Spinal cord (tissue), 10 donors: ENCODE results near the gene NCK2. TPM values are rescaled to one million over a fixed set of nuclear protein-coding genes. Genes with fewer than 3 reads are reported as not detected.

Experiments
- DNase-seq, 6 donors: peaks; one replicate each; pipeline versions ENCODE4 v3.0.0 to v3.0.0-alpha.2; 2013 to 2015; ENCODE audit warnings: low spot score in 6 of 6, low read depth in 4 of 6
- H3K27ac ChIP-seq: one replicate; pipeline ENCODE4 v1.5.1; 2013; ENCODE audit warnings: low read depth, low read length, control low read depth
- H3K27me3 ChIP-seq: one replicate; pipeline ENCODE4 v1.6.1; 2013; ENCODE audit warnings: low read length; ENCODE audit not compliant: control insufficient read depth, insufficient read depth
- H3K36me3 ChIP-seq: one replicate; pipeline ENCODE4 v1.6.1; 2013; ENCODE audit warnings: low read length; ENCODE audit not compliant: control insufficient read depth, insufficient read depth
- H3K4me1 ChIP-seq: one replicate; pipeline ENCODE4 v1.6.1; 2013; ENCODE audit warnings: low read length; ENCODE audit not compliant: control insufficient read depth, insufficient read depth
- H3K4me3 ChIP-seq: one replicate; pipeline ENCODE4 v1.5.1; 2013; ENCODE audit warnings: low read depth, low read length, control low read depth
- H3K9me3 ChIP-seq: one replicate; pipeline ENCODE4 v1.6.1; 2013; ENCODE audit warnings: low read length; ENCODE audit not compliant: control insufficient read depth, insufficient read depth
- WGBS: methylation state at CpG from one replicate; pipeline ENCODE4 v1.1.5; 2013; ENCODE audit warnings: missing lambda C conversion rate; ENCODE audit not compliant: insufficient coverage; 5-methylcytosine and 5-hydroxymethylcytosine counted together
- polyA plus RNA-seq, 2 donors: library from polyadenylated mRNA; unstranded; fragments of 120-200 nt; gene quantifications; one replicate each; pipeline ENCODE4 v1.2.1, GENCODE V29; 2013; ENCODE audit not compliant: insufficient read length in 2 of 2
- total RNA-seq, 2 donors: library from RNA; depleted of rRNA in 1 of 2; stranded (reverse); fragments of 120-200 nt in 1 of 2; fragments of >200 nt in 1 of 2; gene quantifications; one replicate each; pipeline versions ENCODE4 v1.2.3 to v1.2.4, GENCODE V29; 2013 to 2014
- donor health status: healthy.

The NCK2 gene
- total and polyA plus RNA-seq, 4 donors = 22.7 to 62.5 (median 51.0) TPM

DNA sequence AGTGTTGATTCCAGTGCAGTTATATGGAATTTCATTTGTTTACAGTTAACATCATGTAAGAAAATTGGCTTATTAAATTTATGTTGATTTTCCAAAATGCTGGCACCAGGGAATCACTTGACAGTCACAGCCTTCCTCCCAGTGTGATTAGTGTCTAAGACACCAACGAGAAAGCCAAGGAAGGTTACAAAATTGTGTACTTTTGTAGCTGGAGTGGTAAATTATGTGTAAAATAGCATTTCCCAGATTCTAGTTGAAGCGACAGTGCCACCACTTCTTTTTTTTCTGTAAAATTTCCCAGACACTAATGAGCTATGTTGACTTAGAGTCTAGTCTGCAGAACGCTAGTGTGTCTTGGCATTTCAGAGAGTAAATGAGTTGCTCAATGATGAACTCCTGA lies 101.3 kb downstream of the NCK2 start:
- Histone ChIP-seq H3K27me3 (no peaks in the 10 kb centered on the region), H3K27ac (no peak overlapping the region), H3K4me3 (no peak overlapping the region), H3K9me3 (no peaks in the 10 kb centered on the region), H3K36me3 (no peaks in the 10 kb centered on the region), H3K4me1 (no peaks in the 10 kb centered on the region)
- DNase-seq = peak in 1 of 6 donors; percentile 54
- WGBS = no CpG with 5 or more reads among the region's 3 CpGs

DNA sequence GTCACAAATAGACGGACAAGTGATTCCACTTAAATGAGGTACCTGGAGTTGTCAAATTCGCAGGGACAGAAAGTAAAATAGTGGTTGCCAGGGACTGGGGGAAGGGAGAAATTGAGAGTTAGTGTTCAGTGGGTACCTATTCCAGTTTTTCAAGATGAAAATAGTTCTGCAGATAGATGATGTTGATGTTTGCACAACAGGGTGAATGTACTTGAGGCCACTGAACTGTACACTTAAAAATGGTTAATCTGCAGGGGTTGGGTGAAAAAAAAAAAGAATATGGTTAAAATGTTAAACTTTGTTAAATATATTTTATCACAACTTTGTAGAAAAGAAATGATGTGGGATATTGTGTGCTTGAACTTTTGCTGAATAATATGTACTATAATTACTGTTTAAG lies 102.3 kb downstream of the NCK2 start:
- no peak for DNase-seq
- peaks cover 2% of the 10 kb centered on the region for H3K4me1 ChIP-seq
- H3K9me3 ChIP-seq = no peaks in the 10 kb centered on the region
- H3K27me3 ChIP-seq = no peaks in the 10 kb centered on the region
- H3K4me3 ChIP-seq = no peak overlapping the region
- H3K27ac ChIP-seq = no peak overlapping the region
- H3K36me3 ChIP-seq = no peaks in the 10 kb centered on the region
- 81% methylated on average over 2 of the region's 2 CpGs for WGBS

DNA sequence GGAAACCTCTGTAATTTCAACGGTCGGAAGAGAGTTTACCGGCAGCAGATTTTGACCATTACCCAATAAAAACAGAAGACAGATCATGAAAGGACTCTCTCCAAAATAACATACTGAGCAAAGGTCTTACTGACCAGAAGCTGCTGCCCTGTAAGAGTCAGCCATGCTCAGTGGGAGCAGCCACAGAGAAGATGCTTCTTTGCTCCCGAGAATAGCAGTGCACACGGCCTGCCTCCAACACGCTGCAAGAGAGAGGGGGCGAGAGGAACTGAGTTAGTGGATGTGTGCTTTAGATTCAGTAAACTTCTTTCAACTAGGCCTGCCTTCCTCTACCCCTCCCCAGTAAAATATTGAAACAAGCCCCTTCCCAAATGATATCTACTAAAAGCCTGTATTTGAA lies 103.7 kb downstream of the NCK2 start:
- Histone ChIP-seq H3K9me3 (no peaks in the 10 kb centered on the region), H3K27me3 (no peaks in the 10 kb centered on the region), H3K27ac (no peak overlapping the region), H3K4me3 (no peak overlapping the region), H3K36me3 (no peaks in the 10 kb centered on the region), H3K4me1 (peaks cover 2% of the 10 kb centered on the region)
- 73% methylated on average over 3 of the region's 7 CpGs for WGBS
- no peak for DNase-seq

DNA sequence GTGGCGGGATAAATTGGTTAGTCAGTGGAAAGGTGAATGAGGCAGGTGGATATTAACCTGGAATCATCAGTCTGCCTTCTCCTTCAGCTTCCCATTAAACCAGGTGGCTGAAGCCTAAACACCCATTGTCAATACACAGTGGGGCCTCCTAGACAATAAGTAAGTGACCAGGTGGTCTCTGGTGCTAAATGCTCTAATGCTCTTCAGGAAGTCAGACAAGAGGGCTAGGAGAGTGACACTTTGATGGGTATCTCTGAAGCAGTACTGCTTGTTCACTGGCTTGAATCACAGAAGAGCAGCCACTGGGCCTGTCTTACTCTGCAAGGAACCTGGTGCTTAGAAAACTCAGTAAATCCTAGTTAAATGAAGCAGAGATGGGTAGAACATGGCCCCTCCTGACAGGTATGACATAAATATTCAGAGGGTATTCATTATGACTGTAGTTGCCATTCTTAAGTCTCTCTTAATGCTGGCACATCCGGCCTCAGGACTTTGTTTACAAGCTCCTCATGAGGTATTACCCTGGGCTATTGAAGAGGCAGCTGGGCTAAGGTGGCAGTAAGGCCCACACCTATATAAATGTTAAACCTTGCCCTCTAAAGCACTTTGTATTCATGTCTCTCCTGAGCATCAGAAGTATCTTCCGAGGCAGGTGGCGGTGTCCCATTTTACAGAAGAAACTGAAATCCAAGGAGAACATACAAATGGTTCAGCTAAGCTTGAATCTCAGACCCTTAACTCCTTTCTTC lies 104.9 kb downstream of the NCK2 start:
- Histone ChIP-seq H3K4me3 (no peak overlapping the region), H3K27ac (no peak overlapping the region), H3K36me3 (no peaks in the 10 kb centered on the region), H3K4me1 (peaks cover 2% of the 10 kb centered on the region), H3K9me3 (no peaks in the 10 kb centered on the region), H3K27me3 (no peaks in the 10 kb centered on the region)
- DNase-seq = no peak
- WGBS = 100% methylated on average over 1 of the region's 4 CpGs

DNA sequence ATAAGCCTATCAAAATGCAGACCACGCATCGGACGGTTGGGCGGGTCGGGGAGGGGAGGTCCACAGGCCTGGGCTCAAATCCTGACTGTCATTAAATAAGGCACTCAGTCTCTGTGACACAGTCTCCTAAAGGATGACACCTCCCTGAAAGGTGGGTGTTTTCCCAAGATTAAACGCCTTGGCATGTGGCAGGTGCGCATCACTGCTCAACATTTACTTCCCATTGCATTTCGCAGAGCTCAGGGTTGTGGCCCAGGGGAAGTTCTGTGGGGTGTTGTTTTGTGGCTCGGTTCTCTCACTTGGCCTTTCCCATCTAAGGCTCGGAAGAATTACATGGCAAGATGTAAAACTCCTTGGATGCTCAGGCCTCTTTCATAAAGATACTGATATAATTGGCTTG lies 107.4 kb downstream of the NCK2 start:
- Histone ChIP-seq H3K4me3 (no peak overlapping the region), H3K36me3 (peaks cover 6% of the 10 kb centered on the region), H3K4me1 (peaks cover 2% of the 10 kb centered on the region), H3K9me3 (no peaks in the 10 kb centered on the region), H3K27ac (no peak overlapping the region), H3K27me3 (no peaks in the 10 kb centered on the region)
- no peak for DNase-seq
- WGBS = 97% methylated on average over 8 of the region's 10 CpGs

DNA sequence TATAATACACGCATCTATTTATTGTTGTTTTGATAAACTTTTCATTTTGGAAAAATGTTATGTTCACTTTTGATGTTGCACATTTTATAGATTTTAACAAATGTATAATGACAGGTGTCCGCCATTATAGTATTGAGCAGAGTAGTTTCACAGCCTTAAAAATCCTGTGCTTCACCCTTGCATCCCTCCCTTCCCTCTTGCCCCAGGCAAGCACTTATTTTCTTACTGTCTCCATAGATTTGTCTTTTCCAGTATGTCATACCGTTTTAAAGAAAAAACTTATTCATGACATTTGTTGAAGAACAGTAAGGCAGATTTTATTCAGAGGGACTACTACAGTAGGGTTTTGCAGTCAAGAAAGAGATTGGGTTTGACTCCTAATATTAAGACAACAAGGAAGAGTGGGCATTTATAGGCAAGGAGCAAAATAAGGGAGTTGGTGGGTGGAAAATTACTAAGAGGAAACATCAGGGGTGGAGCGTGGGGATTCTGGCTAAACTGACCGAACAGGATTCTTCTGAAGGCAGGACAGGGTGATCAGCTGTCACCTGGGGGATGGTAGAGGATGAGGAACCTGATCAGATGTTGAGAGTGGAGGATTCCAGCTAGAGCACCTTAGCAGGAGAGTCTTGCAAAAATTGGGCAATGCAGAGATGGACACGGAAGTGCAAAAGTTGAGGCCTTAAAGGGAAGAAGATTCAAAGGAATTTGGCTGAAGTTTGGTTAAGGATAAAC lies 108.8 kb downstream of the NCK2 start:
- WGBS = 100% methylated on average over 3 of the region's 6 CpGs
- Histone ChIP-seq H3K36me3 (peaks cover 7% of the 10 kb centered on the region), H3K27me3 (no peaks in the 10 kb centered on the region), H3K9me3 (no peaks in the 10 kb centered on the region), H3K4me1 (peaks cover 2% of the 10 kb centered on the region), H3K27ac (no peak overlapping the region), H3K4me3 (no peak overlapping the region)
- DNase-seq = no peak

DNA sequence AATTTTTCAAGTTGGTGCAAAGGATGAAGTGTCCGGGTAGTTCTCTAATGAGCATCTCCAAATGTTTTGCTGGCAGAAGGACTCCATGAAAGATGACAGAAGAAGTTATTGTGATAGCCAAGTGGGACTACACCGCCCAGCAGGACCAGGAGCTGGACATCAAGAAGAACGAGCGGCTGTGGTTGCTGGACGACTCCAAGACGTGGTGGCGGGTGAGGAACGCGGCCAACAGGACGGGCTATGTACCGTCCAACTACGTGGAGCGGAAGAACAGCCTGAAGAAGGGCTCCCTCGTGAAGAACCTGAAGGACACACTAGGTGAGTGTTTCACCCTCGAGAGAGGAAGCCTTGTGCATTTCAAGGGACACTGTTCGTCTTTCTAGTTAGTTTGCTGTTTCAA lies 110.3 kb downstream of the NCK2 start:
- 96% methylated on average over 14 of the region's 16 CpGs for WGBS
- Histone ChIP-seq H3K4me1 (peaks cover 2% of the 10 kb centered on the region), H3K9me3 (no peaks in the 10 kb centered on the region), H3K4me3 (no peak overlapping the region), H3K27ac (no peak overlapping the region), H3K27me3 (no peaks in the 10 kb centered on the region), H3K36me3 (peaks cover 7% of the 10 kb centered on the region)
- no peak for DNase-seq

DNA sequence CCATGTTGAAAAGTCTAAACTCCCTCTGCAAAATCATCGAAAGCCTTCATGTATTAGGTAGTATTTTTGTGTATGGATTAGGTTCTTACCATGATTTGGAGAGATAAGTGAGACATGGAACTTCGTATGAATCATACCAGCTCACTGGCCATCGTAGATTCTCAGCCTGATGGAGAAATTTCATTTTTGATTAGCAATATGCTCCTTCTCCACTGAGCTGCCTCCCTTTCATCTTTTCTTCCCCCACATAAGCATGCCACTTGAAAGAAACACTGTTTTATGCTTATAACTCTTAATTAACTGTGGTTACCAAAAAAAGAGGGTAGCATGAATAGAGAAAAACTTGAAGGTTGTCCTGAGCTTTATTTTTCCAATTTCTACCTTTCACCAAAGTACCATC lies 111.9 kb downstream of the NCK2 start:
- WGBS = no CpG with 5 or more reads among the region's 3 CpGs
- H3K4me1 ChIP-seq = no peaks in the 10 kb centered on the region
- H3K4me3 ChIP-seq = no peak overlapping the region
- H3K27ac ChIP-seq = no peak overlapping the region
- no peak for DNase-seq
- no peaks in the 10 kb centered on the region for H3K9me3 ChIP-seq
- H3K27me3 ChIP-seq = no peaks in the 10 kb centered on the region
- H3K36me3 ChIP-seq = peaks cover 7% of the 10 kb centered on the region

DNA sequence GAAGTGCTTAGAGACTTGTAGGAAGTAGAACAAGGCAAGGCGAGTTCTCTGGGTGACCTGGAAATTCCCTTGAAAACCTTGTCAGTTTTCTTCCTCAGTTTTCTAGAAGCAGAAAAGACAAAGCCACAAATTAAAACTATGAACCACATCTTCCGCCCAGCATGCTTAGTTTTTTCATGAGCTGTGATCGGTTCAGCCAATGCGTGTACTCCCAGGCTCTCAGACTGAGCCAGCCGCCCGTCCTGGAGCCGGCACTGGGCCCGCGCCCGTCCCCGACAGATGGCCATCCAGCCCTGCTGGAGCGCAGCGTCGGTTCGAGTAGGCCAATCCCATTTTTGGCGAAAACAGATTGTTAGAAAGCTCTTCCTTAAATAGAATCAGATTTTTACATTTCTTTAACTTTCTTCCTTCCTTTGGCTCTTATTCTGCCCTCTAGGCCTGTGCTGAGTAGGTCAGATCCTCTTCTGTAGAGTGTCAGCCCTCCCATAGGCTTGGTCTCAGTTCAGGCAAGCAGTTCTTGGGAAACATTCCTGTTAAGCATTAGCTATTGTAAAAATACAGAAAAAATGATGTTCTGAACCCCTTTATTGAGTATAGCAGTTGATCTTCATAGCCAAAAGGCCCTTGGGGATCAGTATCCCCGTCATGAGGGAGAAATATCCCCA lies 112.5 kb downstream of the NCK2 start:
- Histone ChIP-seq H3K27ac (no peak overlapping the region), H3K36me3 (peaks cover 7% of the 10 kb centered on the region), H3K4me3 (no peak overlapping the region), H3K4me1 (no peaks in the 10 kb centered on the region), H3K9me3 (no peaks in the 10 kb centered on the region), H3K27me3 (no peaks in the 10 kb centered on the region)
- DNase-seq = peak in 1 of 6 donors; percentile 91
- WGBS = 90% methylated on average over 11 of the region's 17 CpGs
